IMR-90 (cell line): ENCODE measurements around the gene COPZ1. TPM values are rescaled to one million over a fixed set of nuclear protein-coding genes. Genes with fewer than 3 reads are reported as not detected.
A peak's percentile ranks its signal among the peaks of the same experiment; 100 is the strongest.

Experiments used
- ATAC-seq: fragments of 200-7000 bp; cut with Tn5 transposase; 2 replicates; pipeline ENCODE4 v1.9.1; 2020; ENCODE audit warnings: low read depth, mild to moderate bottlenecking, moderate library complexity
- BruUV-seq: library from RNA; stranded (reverse); fragments of 400-500 nt; replicated peaks from 2 replicates; lab custom pipeline; 2021; lab: Mats Ljungman, UMichigan
- CTCF ChIA-PET: fragments of 300-600 bp; formaldehyde crosslinking; extraction: SDS; loops from one replicate; lab custom pipeline; 2021; ENCODE audit warnings: antibody characterized with exemption; lab: Yijun Ruan, JAX
- POLR2A ChIA-PET: fragments of 300-600 bp; sonication (Branson Sonifier 250); formaldehyde crosslinking; loops from one replicate; lab custom pipeline; 2022; ENCODE audit warnings: antibody characterized with exemption; ENCODE audit not compliant: unreplicated experiment; lab: Charles Lee
- DNase-seq: peaks from one replicate; pipeline ENCODE4 v3.0.0; 2013
- H2AFZ ChIP-seq: replicated peaks from 2 replicates; pipeline ENCODE3; 2013; ENCODE audit warnings: low read length, mild to moderate bottlenecking; ENCODE audit not compliant: poor library complexity
- H2AK5ac ChIP-seq: 2 replicates; pipeline ENCODE4 v1.6.1; 2013; ENCODE audit warnings: low read depth, low read length, inconsistent platforms
- H2AK9ac ChIP-seq: replicated peaks from 2 replicates; pipeline ENCODE3; 2013; ENCODE audit warnings: mild to moderate bottlenecking, low read depth, low read length, moderate library complexity; ENCODE audit not compliant: poor library complexity
- H2BK120ac ChIP-seq: 2 replicates; pipeline ENCODE4 v1.6.1; 2013; ENCODE audit warnings: low read depth, low read length, inconsistent platforms
- H2BK15ac ChIP-seq: 3 replicates; pipeline ENCODE4 v1.6.1; 2013; ENCODE audit warnings: low read depth, low read length, inconsistent platforms
- H2BK20ac ChIP-seq: 2 replicates; pipeline ENCODE4 v1.6.1; 2013; ENCODE audit warnings: low read depth, mild to moderate bottlenecking, inconsistent platforms, low read length, moderate library complexity
- H2BK5ac ChIP-seq: 2 replicates; pipeline ENCODE4 v1.6.1; 2013; ENCODE audit warnings: mild to moderate bottlenecking, low read depth, low read length, inconsistent platforms; ENCODE audit not compliant: poor library complexity, severe bottlenecking
- H3K14ac ChIP-seq: replicated peaks from 2 replicates; pipeline ENCODE4 v1.6.1; 2013; ENCODE audit warnings: low read depth, low read length, inconsistent platforms
- H3K18ac ChIP-seq: 2 replicates; pipeline ENCODE4 v1.6.1; 2013; ENCODE audit warnings: low read depth, low read length, control low read depth
- H3K23ac ChIP-seq: 2 replicates; pipeline ENCODE4 v1.6.1; 2013; ENCODE audit warnings: low read depth, low read length, inconsistent platforms
- H3K27ac ChIP-seq: 2 replicates; pipeline ENCODE4 v1.5.1; 2013; ENCODE audit warnings: mild to moderate bottlenecking, control low read depth, low read length; ENCODE audit not compliant: insufficient read depth
- H3K27me3 ChIP-seq: 2 replicates; pipeline ENCODE4 v1.6.1; 2013; ENCODE audit warnings: low read length; ENCODE audit not compliant: control insufficient read depth, insufficient read depth
- H3K36me3 ChIP-seq: 2 replicates; pipeline ENCODE4 v1.6.1; 2013; ENCODE audit warnings: low read length, mixed read lengths; ENCODE audit not compliant: control insufficient read depth, insufficient read depth
- H3K4ac ChIP-seq: 2 replicates; pipeline ENCODE4 v1.6.1; 2013; ENCODE audit warnings: low read depth, low read length, inconsistent platforms
- H3K4me1 ChIP-seq: 2 replicates; pipeline ENCODE4 v1.6.1; 2013; ENCODE audit warnings: low read length, mixed read lengths; ENCODE audit not compliant: control insufficient read depth, insufficient read depth
- H3K4me2 ChIP-seq: 2 replicates; pipeline ENCODE4 v1.6.1; 2013; ENCODE audit warnings: low read depth, mild to moderate bottlenecking, control low read depth, low read length, moderate library complexity
- H3K4me3 ChIP-seq: 2 replicates; pipeline ENCODE4 v1.5.1; 2013; ENCODE audit warnings: low read depth, mild to moderate bottlenecking, control low read depth, low read length, moderate library complexity; ENCODE audit not compliant: insufficient read depth
- H3K56ac ChIP-seq: 2 replicates; pipeline ENCODE4 v1.6.1; 2013; ENCODE audit warnings: low read length, inconsistent platforms; ENCODE audit not compliant: insufficient read depth; ENCODE audit errors: extremely low read depth
- H3K79me1 ChIP-seq, 2 experiments: 2 replicates each; pipeline ENCODE4 v1.6.1; 2013; ENCODE audit warnings: low read length in 2 of 2, inconsistent platforms in 1 of 2, low read depth in 1 of 2
- H3K9ac ChIP-seq: 2 replicates; pipeline ENCODE4 v1.6.1; 2013; ENCODE audit warnings: low read depth, low read length, control low read depth
- H3K9me1 ChIP-seq: 2 replicates; pipeline ENCODE4 v1.6.1; 2013; ENCODE audit warnings: low read length, inconsistent platforms; ENCODE audit not compliant: insufficient read depth
- H3K9me3 ChIP-seq: 2 replicates; pipeline ENCODE4 v1.6.1; 2013; ENCODE audit warnings: low read length; ENCODE audit not compliant: control insufficient read depth, insufficient read depth
- H4K20me1 ChIP-seq: 2 replicates; pipeline ENCODE4 v1.6.1; 2013; ENCODE audit warnings: low read length, inconsistent platforms; ENCODE audit not compliant: insufficient read depth
- H4K5ac ChIP-seq: 2 replicates; pipeline ENCODE4 v1.6.1; 2013; ENCODE audit warnings: mild to moderate bottlenecking, low read depth, low read length, control low read depth
- H4K8ac ChIP-seq, 2 experiments: 2 replicates each; pipeline ENCODE4 v1.6.1; 2013; ENCODE audit warnings: low read depth in 2 of 2, low read length in 2 of 2, control low read depth in 1 of 2, inconsistent platforms in 1 of 2
- H4K91ac ChIP-seq: 2 replicates; pipeline ENCODE4 v1.6.1; 2013; ENCODE audit warnings: low read depth, low read length, inconsistent platforms; ENCODE audit not compliant: insufficient read depth
- BHLHE40 ChIP-seq: fragments of 150-350 bp; IDR thresholded peaks from 2 replicates; pipeline ENCODE4 v1.6.1; 2016; ENCODE audit warnings: mild to moderate bottlenecking, low read depth, low read length
- CEBPB ChIP-seq: IDR thresholded peaks from 2 replicates; pipeline ENCODE4 v1.6.1; 2012; ENCODE audit warnings: low read depth, low read length, improper control_type of control experiment
- CHD1 ChIP-seq: IDR thresholded peaks from 2 replicates; pipeline ENCODE4 v1.6.1; 2012; ENCODE audit warnings: low read depth, low read length, improper control_type of control experiment
- CTCF ChIP-seq: conservative IDR thresholded peaks from 2 replicates; pipeline ENCODE4 v1.5.1; 2012; ENCODE audit warnings: mild to moderate bottlenecking, low read depth, low read length, improper control_type of control experiment
- FOS ChIP-seq: fragments of 150-350 bp; IDR thresholded peaks from 2 replicates; pipeline ENCODE4 v1.6.1; 2016; ENCODE audit warnings: low read depth, low read length
- MAFK ChIP-seq: IDR thresholded peaks from 2 replicates; pipeline ENCODE4 v1.6.1; 2012; ENCODE audit warnings: low read depth, low read length, improper control_type of control experiment
- MAZ ChIP-seq: IDR thresholded peaks from 2 replicates; pipeline ENCODE4 v1.6.1; 2012; ENCODE audit warnings: low read depth, mild to moderate bottlenecking, low read length, improper control_type of control experiment, moderate library complexity, borderline replicate concordance
- MXI1 ChIP-seq: IDR thresholded peaks from 2 replicates; pipeline ENCODE4 v1.6.1; 2012; ENCODE audit warnings: low read depth, mild to moderate bottlenecking, low read length, moderate library complexity, borderline replicate concordance
- NFE2L2 ChIP-seq: fragments of 150-350 bp; IDR thresholded peaks from 2 replicates; pipeline ENCODE4 v1.6.1; 2016; ENCODE audit warnings: low read depth, mild to moderate bottlenecking, low read length
- POLR2A ChIP-seq: IDR thresholded peaks from 2 replicates; pipeline ENCODE4 v1.6.1; 2012; ENCODE audit warnings: mild to moderate bottlenecking, low read depth, low read length
- RAD21 ChIP-seq: IDR thresholded peaks from 2 replicates; pipeline ENCODE4 v1.6.1; 2012; ENCODE audit warnings: low read length, improper control_type of control experiment
- RCOR1 ChIP-seq: IDR thresholded peaks from 2 replicates; pipeline ENCODE4 v1.6.1; 2012; ENCODE audit warnings: mild to moderate bottlenecking, low read length, improper control_type of control experiment; ENCODE audit not compliant: insufficient replicate concordance
- RFX5 ChIP-seq: IDR thresholded peaks from 2 replicates; pipeline ENCODE4 v1.8.0; 2012; ENCODE audit warnings: low read depth, mild to moderate bottlenecking, low read length, moderate library complexity
- SMC3 ChIP-seq: fragments of 150-350 bp; IDR thresholded peaks from 2 replicates; pipeline ENCODE4 v1.6.1; 2016; ENCODE audit warnings: low read depth, mild to moderate bottlenecking, antibody characterized with exemption, low read length, moderate library complexity
- WGBS, 2 experiments: methylation state at CpG; one replicate each; pipeline versions ENCODE4 v1.1.5 to v1.1.7; 2013; ENCODE audit warnings: missing lambda C conversion rate in 2 of 2; ENCODE audit not compliant: insufficient read length in 1 of 2; ENCODE audit errors: extremely low coverage in 2 of 2; 5-methylcytosine and 5-hydroxymethylcytosine counted together
- dilution Hi-C: fragments of 300-500 bp; cut with HindIII; formaldehyde crosslinking; loops from one replicate; pipeline ENCODE4 v1.14.3; 2018; ENCODE audit warnings: low sequenced_read_pairs; ENCODE audit not compliant: unreplicated experiment
- in situ Hi-C: fragments of 300-500 bp; cut with MboI; formaldehyde crosslinking; loops from 3 replicates; pipeline ENCODE4 v1.14.3; 2019; ENCODE audit warnings: low sequenced_read_pairs, inconsistent platforms, mixed read lengths
- intact Hi-C: fragments of 100-400 bp; cut with micrococcal nuclease; formaldehyde crosslinking; loops from 2 replicates; pipeline ENCODE4 v1.10.0; 2022
- polyA plus RNA-seq, 3 experiments: library from polyadenylated mRNA; depleted of rRNA; stranded (reverse); fragments of >200 nt; gene quantifications; 2 replicates each; pipeline ENCODE4 v1.2.3, GENCODE V29; 2012; ENCODE audit warnings: low replicate concordance in 1 of 3
- total RNA-seq: library from RNA; depleted of rRNA; stranded (reverse); fragments of >200 nt; gene quantifications from 2 replicates; pipeline ENCODE4 v1.2.3, GENCODE V29; 2012
- TF ChIP-seq, protein P1 (sequence below): fragments of 150-350 bp; IDR thresholded peaks from 2 replicates; pipeline ENCODE4 v1.6.1; 2017; ENCODE audit warnings: mild to moderate bottlenecking, antibody characterized with exemption, low read length, low read depth
- TF ChIP-seq, protein P2 (sequence below): fragments of 150-350 bp; IDR thresholded peaks from 2 replicates; pipeline ENCODE4 v1.6.1; 2016; ENCODE audit warnings: low read depth, mild to moderate bottlenecking, low read length, moderate library complexity, borderline replicate concordance

Gene COPZ1
- total and polyA plus RNA-seq, 2 of the 4 experiments (the other 2 are of a cell fraction), result 187 to 382 TPM

DNA sequence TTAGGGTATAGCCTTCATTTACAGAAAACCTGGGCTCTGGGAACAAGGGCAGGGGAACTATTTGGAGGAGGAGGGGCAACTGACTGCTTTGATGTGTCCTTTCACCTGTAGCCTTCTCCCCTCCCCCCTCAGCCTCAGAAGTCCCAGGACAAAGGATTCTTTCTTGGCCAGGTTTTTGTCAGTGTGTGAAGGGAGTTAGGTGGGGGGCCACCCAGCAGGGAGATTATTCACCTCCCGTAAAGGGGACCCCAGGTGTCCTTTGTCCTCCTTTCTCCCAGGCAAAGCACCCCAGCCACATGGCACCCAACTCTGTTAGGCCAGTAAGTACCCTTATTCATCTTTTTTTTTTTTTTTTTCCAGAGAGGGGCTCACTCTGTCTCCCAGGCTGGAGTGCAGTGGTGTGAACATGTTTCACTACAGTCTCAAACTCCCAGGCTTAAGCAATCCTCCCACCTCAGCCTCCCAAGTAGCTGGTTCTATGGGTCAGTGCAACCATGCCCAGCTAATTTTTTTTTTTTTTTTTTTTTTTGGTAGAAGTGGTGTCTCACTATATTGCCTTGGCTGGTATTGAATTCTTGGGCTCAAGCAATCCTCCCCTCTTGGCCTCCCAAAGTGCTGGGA, 23.4 kb upstream of the COPZ1 start:
- Histone ChIP-seq H3K27ac (no peak overlapping the region), H2AK9ac (peak overlapping the region; percentile 60), H3K23ac (no peak overlapping the region; the same call in 1 of the 2 replicates), H4K8ac (no peak overlapping the region; a peak in 1 of 4 replicates), H3K9me3 (no peaks in the 10 kb centered on the region), H3K18ac (no peak overlapping the region), H3K27me3 (peaks cover 38% of the 10 kb centered on the region), H3K9ac (no peak overlapping the region), H3K56ac (no peak overlapping the region), H4K5ac (no peak overlapping the region), H2BK120ac (no peak overlapping the region), H2BK20ac (no peak overlapping the region), H2AK5ac (no peak overlapping the region), H4K91ac (no peak overlapping the region), H3K4me2 (no peak overlapping the region), H3K4ac (no peak overlapping the region), H3K36me3 (no peaks in the 10 kb centered on the region), H3K4me1 (peaks cover 9% of the 10 kb centered on the region), H2BK5ac (no peak overlapping the region), H3K9me1 (0 out of 2 replicates have a peak, but pooled peaks cover 3% of the 10 kb centered on the region), H2AFZ (no peak overlapping the region), H2BK15ac (no peak overlapping the region), H3K4me3 (no peak overlapping the region), H3K79me1 (no peaks in the 10 kb centered on the region), H3K14ac (no peak overlapping the region), H4K20me1 (no peaks in the 10 kb centered on the region)
- ChIA-PET POLR2A (interaction anchor here (0.6 kb wide), 1 partner anchor 55 kb away, joined by 6 read pairs; no protein-coding TSS in a partner anchor), CTCF (interaction anchor here (0.7 kb wide), 1 partner anchor 25 kb away, joined by 3 read pairs; no protein-coding TSS in a partner anchor)
- TF ChIP-seq MAFK, result no peak
- TF ChIP-seq CHD1, result no peak
- TF ChIP-seq, protein P1, sequence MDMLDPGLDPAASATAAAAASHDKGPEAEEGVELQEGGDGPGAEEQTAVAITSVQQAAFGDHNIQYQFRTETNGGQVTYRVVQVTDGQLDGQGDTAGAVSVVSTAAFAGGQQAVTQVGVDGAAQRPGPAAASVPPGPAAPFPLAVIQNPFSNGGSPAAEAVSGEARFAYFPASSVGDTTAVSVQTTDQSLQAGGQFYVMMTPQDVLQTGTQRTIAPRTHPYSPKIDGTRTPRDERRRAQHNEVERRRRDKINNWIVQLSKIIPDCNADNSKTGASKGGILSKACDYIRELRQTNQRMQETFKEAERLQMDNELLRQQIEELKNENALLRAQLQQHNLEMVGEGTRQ, result no peak
- no peak for TF ChIP-seq NFE2L2
- TF ChIP-seq RFX5, result no peak
- no peak for TF ChIP-seq MXI1
- TF ChIP-seq MAZ, result no peak
- no peak for TF ChIP-seq POLR2A
- TF ChIP-seq CEBPB, result no peak
- TF ChIP-seq BHLHE40, result no peak
- no peak for TF ChIP-seq RAD21
- no peak for TF ChIP-seq FOS
- no peak for TF ChIP-seq RCOR1
- TF ChIP-seq CTCF, result no peak
- TF ChIP-seq, protein P2, sequence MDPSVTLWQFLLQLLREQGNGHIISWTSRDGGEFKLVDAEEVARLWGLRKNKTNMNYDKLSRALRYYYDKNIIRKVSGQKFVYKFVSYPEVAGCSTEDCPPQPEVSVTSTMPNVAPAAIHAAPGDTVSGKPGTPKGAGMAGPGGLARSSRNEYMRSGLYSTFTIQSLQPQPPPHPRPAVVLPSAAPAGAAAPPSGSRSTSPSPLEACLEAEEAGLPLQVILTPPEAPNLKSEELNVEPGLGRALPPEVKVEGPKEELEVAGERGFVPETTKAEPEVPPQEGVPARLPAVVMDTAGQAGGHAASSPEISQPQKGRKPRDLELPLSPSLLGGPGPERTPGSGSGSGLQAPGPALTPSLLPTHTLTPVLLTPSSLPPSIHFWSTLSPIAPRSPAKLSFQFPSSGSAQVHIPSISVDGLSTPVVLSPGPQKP, result no peak
- TF ChIP-seq SMC3, result no peak
- intact Hi-C loops, result no loop called here
- DNase-seq (no peak), ATAC-seq (no peak)
- no CpG with 5 or more reads among the region's 1 CpG for whole genome bisulfite sequencing, 2 experiments
- BruUV-seq, result no TSS peak
- dilution Hi-C loops, result no loop called here
- in situ Hi-C loops, result no loop called here
